Measurements from ENCODE around the gene SMARCE1.
A peak's percentile ranks its signal among the peaks of the same experiment; 100 is the strongest.

Gene SMARCE1

DNA sequence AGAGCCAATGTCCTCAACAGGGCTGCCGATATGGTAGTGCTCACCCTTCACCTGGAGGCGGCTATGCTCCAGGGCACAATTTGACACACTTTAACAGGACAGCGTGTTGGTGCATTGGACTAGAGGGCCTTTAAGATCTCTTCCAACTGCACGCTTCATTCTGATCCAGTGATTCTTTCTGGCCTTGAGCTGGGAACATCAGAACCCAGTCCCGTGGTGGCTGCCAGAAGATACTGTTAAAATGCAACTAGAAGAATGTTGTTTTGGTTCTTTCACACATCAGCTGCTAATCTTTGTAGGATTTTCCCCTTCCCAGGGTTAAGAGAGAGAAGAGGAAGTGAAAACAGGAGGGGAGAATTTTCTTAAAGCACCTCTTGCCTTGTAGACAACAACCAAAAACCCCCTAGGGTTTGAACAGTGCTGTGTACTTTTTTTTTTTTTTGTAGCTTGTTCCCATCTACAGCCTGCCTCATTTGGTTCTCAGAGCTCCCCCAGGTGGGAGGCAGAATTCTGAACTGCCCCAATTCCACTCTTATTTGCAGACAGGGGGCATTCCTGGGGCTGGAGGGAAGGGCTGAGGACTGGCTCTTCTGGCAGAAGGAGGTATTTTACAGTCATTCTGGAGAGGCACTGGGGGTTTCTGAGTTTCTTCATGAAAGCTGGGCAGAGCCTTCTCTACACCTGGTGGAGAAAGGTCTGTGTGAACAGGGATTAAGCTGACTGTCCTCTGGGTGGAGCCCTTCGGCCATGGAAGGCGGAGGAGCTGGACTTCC is 32.4 kb downstream of the SMARCE1 start:
- peak in 2 of 42 donors; percentile 15 to 42 for DNase-seq
- intact Hi-C loops (cut with DNase I) = no loop called here

DNA sequence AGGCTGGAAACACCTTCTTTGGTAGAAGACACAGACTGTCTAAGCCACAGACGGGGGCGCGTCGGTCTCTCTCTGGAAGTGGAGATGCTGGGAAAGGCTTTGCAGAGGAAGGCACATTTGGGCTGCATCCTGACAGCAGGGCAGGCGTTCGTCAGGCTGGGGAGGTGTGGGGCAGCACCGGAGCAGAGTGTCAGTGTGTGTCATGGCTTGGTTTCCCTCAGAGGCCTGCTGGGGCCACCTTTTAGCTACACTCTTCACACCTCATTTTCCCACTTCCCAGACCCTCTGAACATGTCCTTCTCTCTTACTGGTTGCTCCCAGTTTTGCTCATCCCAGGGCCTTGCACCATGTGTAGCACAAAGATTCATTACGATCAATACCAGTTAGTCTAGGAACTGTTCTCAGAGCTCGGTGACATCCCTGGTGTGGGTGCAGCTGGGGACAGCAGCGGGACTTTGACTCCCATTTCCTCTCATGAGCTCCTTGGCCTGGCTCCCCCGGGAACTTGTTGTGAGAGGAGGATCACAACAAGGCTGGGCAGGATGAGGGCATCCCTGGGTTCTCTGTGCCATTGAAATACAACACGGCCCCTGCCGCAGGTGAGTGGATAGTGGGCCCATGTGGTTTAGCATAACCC is 33.1 kb downstream of the SMARCE1 start:
- intact Hi-C loops (cut with DNase I) = no loop called here
- DNase-seq = no peak

GRCh38 chr17:40613467-40614154 is 34.0 kb downstream of the SMARCE1 start:
- DNase-seq = no peak
- intact Hi-C loops (cut with DNase I) = no loop called here

DNA sequence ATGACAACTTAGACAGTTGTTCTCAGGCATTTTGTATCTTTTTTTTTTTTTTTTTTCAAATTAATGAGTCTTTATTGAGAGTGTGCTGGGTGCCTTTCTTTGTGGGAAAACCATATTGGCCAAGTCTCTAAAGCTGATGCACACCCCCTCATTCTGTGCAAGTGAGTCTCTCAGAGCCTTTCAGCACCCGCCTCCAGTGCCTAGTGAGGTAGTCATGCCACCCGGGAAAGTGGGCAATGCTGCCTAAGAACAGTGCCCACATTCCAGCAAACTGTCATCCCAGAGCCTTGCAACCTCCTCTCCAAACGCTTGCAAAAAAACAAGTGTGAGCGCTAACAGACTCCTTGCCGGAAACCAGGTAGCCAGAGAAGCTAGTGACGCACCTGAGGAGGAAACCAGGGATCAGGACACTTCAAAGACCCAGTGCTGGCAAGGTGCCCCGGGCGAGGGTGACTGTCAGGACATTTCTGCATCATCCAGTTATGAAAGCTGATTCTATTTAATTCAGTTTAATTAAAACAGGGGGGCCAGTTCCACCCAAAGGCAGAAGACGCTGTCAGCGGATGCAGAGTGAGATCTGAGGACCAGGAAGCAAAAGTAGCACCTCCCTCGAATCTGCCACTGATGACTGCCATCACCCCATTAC is 34.9 kb downstream of the SMARCE1 start:
- intact Hi-C loops (cut with DNase I) = no loop called here
- peak in 39 of 42 donors; percentile 12 to 88 (median 51) for DNase-seq

DNA sequence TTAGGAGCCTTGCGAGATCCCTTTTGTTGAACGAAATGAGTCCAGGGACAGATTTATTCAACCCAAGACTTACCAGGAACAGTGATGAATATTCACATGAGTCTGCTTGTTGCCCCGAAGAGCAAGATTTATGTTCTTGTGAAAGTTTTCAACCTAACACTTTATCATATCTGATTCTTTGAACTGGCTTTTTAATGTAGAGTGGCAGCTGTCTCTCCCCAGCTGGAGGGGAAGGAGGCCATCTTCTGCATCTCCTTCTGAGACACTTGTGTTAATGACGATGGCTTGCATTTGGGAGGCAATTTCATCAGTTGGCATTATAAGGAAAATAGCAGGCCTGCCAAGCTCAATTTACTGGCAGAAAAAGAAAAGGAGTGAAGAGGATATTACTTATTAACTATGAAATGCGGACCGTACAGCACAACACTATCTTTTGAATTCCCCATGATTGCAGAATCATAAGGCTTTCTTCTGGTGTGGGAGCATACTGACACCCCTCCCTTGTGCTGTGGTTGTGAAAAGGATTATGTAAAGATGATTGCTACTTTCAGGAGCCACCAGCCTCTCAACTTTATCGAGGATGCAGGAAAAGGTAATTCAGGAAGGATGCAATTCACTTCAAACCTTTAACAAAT is 35.7 kb downstream of the SMARCE1 start:
- DNase-seq = peak in 5 of 42 donors; percentile 18 to 51 (median 20)
- intact Hi-C loops (cut with DNase I) = no loop called here

DNA sequence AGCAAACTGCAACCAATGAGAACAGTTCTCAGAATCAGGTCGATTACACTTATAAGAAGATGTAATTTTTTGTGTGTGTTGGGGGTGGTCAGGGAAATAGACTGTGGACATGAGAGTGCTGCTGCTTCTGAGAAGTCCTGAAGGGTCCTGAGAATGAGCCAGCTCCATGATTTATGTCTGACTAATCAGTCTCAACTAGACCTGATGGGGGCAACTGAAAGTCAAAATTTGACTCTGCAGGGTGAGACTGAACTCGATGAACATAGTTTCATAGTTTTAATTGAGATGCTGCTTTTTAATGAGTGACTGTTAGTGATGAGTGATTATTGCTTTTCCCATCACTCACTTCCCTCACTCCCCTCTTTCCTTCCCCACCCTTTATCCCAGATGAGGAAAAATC is 37.3 kb downstream of the SMARCE1 start:
- intact Hi-C loops (cut with DNase I) = no loop called here
- no peak for DNase-seq

GRCh38 chr17:40608061-40608581 is 39.5 kb downstream of the SMARCE1 start:
- intact Hi-C loops (cut with DNase I) = no loop called here

DNA sequence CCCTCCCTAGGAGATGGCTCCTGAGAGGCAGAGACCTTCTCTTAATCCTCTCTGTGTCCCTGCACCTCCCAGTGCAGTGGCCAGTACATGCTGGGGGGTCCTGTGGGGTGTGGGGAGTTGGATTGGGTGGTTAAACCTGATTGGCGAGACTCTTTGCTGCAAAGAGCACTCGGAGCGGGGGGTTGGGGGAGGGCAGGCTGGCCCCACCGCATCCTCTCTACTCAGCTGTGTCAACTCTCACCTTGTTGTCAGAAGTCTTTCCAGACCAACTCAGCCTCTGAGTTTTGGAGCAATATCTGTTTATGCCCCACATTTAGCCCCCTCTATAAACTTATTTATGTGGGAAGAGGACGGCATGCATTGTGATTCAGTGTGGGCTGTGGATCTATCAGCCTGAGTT is 40.0 kb downstream of the SMARCE1 start:
- intact Hi-C loops (cut with DNase I) = no loop called here
- no peak for DNase-seq

More at GRCh38 chr17:40608061-40608581, 39.5 kb downstream of the SMARCE1 start:
- DNase-seq = no peak

- no peak for DNase-seq
- intact Hi-C loops (cut with DNase I) = no loop called here
Observed at GRCh38 chr17:40606548-40607353, 40.9 kb downstream of the SMARCE1 start.

DNA sequence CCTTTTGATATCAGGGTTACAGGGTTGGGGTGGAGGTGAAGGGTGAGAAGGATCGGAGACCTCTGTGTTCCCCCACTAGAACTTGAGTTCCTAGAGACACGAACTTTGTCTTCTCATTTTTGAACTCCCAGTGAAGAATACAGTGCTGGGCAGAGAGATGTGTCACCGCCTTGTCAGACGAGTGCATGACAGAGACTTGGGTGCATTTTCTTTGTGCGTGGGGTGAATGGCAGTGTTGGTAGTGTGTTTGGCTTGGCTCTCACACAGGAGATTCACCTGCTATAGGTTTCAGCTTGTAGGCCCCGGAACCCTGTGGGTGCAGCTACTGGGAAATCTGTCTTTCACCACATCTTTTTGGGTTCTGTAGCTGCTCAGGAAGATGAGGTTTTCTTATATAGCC is 42.3 kb downstream of the SMARCE1 start:
- intact Hi-C loops (cut with DNase I) = no loop called here
- no peak for DNase-seq

DNA sequence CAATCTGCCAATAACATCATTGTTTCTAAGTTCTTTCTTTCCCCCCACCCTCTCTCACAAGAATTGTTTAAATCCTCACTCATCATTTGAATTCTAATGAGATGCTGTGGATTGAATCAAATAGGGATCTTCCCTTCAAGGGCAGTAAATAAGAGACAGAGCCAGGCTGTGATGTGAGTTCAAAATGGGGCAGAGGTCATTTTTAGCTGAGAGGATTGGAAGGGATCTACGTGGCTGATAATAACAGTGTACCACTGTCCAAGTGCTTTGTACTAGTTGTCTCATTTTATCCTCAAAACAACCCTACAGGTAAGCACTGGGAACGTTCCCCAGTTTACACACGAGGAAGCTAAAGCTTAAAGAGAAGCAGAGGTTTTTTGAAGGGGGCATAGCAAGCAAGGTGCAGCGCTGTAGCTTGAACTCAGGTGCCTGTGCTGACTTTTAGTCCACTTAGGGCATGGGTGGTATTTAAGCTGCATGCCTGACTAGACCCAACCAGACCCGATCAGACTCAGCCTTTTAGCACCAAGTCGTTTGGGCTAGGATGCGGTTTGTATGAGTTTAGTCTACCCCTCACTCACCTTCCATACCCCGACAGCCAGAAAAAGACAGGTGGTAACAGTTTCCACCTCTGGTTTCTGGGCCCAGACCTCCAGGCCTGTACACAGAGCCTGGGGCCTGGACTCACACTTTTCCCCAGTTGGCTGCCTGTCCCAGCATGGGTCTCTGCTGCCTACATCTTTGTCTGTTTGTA is 43.1 kb downstream of the SMARCE1 start:
- DNase-seq = no peak
- intact Hi-C loops (cut with DNase I) = no loop called here

DNA sequence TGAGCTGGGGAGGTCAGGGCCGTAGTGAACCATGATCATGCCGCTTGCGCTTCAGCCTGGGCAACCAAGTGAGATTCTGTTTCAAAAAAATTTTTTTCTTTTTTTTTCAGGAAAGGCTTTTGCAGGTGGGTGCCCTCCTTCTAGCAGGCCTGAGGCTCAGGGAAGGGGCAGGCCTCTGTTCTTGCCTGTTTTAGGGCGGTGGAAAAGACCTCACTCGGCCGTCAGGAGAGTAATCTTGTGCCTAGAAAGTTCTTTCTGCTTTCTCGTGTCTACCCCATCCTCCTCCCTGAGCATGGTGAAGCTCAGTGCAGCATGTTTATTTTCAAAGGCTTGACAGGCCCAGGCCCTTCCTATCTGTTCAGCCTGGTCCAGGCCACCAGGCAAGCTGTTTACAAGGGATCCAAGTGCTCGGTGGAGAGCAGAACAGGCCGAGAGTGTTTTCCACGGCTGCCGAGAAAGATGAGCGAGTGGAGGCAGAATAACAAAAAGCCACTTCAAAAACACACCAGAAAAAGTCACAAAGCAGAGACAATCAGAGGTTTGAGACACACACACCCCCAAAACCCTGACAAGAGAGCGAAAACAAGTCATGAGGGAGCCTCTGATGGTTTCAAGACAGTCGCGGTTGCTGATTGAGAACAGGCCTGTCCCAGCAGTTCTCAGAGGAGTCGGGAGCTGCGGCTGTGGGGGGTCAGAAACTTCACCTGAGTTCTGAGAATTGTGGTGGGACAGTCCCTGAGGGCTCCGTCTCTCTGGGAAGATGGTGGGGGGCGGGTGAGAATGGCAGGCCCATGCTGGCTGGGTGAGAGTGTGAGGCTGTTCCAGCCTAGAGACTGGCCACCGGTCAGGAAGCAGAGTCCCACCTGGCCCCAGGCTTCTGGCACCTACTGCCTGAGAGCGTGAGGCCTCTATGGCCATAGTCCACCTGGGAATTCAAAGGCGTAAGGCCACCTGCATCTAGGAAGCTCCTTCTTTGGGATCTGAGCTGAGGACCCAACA is 44.9 kb downstream of the SMARCE1 start:
- no peak for DNase-seq
- intact Hi-C loops (cut with DNase I) = no loop called here

DNA sequence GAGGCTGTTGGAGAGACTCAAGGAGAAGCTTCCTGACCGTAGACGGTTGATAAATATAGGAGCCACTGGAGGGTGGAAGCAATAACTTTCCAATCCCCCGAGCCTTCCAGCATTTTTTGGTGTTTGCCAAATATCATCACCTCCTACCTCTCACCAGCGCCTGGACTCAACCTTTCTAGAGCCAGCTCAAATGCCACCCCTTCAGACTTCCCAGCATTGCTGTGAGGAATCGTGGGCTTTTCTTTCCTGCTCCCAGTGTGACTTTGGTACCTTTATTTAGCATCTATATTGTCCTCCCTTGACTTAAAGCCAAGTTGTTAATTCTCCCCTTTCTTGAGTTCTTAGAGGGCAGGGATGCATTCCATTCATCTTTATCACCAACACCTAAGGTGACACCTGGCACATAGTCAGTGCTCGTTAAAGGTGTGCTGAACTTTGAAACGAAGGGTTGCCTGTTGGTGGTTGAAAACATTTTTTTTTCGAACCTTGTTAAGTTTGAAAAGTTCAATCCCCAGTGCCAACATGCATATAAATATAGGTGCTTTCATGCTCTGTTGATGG is 47.1 kb downstream of the SMARCE1 start:
- DNase-seq = no peak
- intact Hi-C loops (cut with DNase I) = no loop called here

GRCh38 chr17:40599468-40599763 is 48.2 kb downstream of the SMARCE1 start:
- intact Hi-C loops (cut with DNase I) = no loop called here
- no peak for DNase-seq

- intact Hi-C loops (cut with DNase I) = no loop called here
- no peak for DNase-seq
Observed at GRCh38 chr17:40598619-40599467, 48.8 kb downstream of the SMARCE1 start.
